Measurements from ENCODE around the gene IL23R.

IL23R gene

GRCh38 chr1:67280696-67281095 lies 114.4 kb downstream of the IL23R start:
- Histone ChIP-seq H3K27ac (no peak overlapping the region), H3K4me3 (no peak overlapping the region)

- Histone ChIP-seq H3K27ac (no peak overlapping the region), H3K4me3 (no peak overlapping the region)
These were observed 115.0 kb downstream of the IL23R start for GRCh38 chr1:67281244-67281643.

- no peak overlapping the region for H3K4me3 ChIP-seq
- H3K27ac ChIP-seq = no peak overlapping the region
These were observed 119.7 kb downstream of the IL23R start for GRCh38 chr1:67285780-67286488.

GRCh38 chr1:67290236-67290635 lies 124.0 kb downstream of the IL23R start:
- Histone ChIP-seq H3K4me3 (no peak overlapping the region), H3K27ac (no peak overlapping the region)

- Histone ChIP-seq H3K27ac (no peak overlapping the region), H3K4me3 (no peak overlapping the region)
These were observed 128.8 kb downstream of the IL23R start for GRCh38 chr1:67294836-67295617.

- H3K27ac ChIP-seq = no peak overlapping the region
- no peak overlapping the region for H3K4me3 ChIP-seq
These were observed 132.5 kb downstream of the IL23R start for GRCh38 chr1:67298762-67299161.

GRCh38 chr1:67299296-67299695 lies 133.0 kb downstream of the IL23R start:
- H3K4me3 ChIP-seq = no peak overlapping the region
- H3K27ac ChIP-seq = no peak overlapping the region

- no peak overlapping the region for H3K27ac ChIP-seq
- no peak overlapping the region for H3K4me3 ChIP-seq
These were observed 134.3 kb downstream of the IL23R start for GRCh38 chr1:67300561-67300960.

- Histone ChIP-seq H3K27ac (no peak overlapping the region), H3K4me3 (no peak overlapping the region)
These were observed 137.8 kb downstream of the IL23R start for GRCh38 chr1:67304023-67304422.

- peak overlapping the region in 1 of 21 experiments; percentile 62 for H3K27ac ChIP-seq
- no peak overlapping the region for H3K4me3 ChIP-seq
These were observed 140.3 kb downstream of the IL23R start for GRCh38 chr1:67306547-67306946.

GRCh38 chr1:67307251-67308060 lies 141.2 kb downstream of the IL23R start, which contains the start of gene IL12RB2:
IL12RB2 (plus strand) TSS chr1:67307873; CDS start chr1:67320369, 12,496 bp downstream.
- Histone ChIP-seq H3K27ac (peak within 1 kb of the TSS in 14 of 21 experiments; percentile 14 to 72 (median 47)), H3K4me3 (peak within 1 kb of the TSS; percentile 38 to 54 (median 46))

GRCh38 chr1:67308136-67308535 lies 141.9 kb downstream of the IL23R start:
- peak overlapping the region in 8 of 21 experiments; percentile 14 to 69 (median 49) for H3K27ac ChIP-seq
- H3K4me3 ChIP-seq = peak overlapping the region; percentile 38 to 54 (median 46)
